ENCODE results near the gene WEE1.

Gene WEE1

DNA sequence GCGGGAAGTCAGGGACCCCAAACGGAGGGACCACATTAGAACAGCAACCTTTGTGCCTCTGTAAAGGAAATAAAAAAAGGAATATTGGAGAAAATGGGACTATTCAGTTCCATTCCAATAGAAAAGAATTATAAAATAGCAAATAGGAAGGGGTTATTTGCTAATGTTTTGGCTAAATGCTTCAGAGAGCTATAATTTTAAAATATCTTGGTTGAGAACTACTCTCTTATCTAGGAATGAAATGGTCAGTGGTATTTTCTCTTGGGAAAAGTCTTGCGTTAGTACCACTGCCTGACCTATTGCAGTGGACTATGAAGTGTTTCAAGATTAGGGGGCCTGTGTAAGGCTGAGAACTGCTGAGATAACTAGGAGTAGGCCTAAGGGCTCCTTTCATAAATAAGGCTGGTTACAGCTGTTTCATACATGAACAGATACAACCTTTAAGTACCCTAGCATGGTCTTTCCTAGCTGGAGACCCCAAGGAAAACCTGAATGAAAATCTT lies 6.9 kb upstream of the WEE1 start:
- DNase-seq (ENCODE audit: low read depth) = no peak

DNA sequence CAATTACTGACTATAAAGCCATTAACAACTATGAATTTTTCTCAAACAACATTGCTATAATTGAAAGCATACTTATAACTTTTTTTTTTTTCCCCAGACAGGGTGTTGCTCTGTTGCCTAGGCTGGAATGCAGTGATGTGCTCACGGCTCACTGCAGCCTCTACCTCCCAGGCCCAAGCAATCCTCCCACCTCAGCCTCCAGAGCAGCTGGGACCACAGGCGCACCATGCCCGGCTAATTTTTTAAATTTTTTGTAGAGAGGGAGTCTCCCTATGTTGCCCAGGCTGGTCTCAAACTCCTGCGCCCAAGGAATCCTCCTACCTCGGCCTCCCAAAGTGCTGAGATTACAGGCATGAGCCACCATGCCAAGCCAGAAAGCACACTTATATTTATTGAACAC lies 6.1 kb upstream of the WEE1 start:
- DNase-seq (ENCODE audit: low read depth) = no peak

GRCh38 chr11:9568161-9568853 lies 5.2 kb upstream of the WEE1 start:
- no peak for DNase-seq (ENCODE audit: low read depth)

GRCh38 chr11:9568854-9569587 lies 4.4 kb upstream of the WEE1 start:
- peak; percentile 89 for DNase-seq (ENCODE audit: low read depth)

- DNase-seq (ENCODE audit: low read depth) = no peak
Measured at GRCh38 chr11:9569588-9570164, 3.8 kb upstream of the WEE1 start.

- no peak for DNase-seq (ENCODE audit: low read depth)
Measured at GRCh38 chr11:9570313-9571025, 3.0 kb upstream of the WEE1 start.

GRCh38 chr11:9571071-9571762 lies 2.3 kb upstream of the WEE1 start:
- DNase-seq (ENCODE audit: low read depth) = no peak

GRCh38 chr11:9571763-9572115 lies 1.7 kb upstream of the WEE1 start:
- DNase-seq (ENCODE audit: low read depth) = no peak

- DNase-seq (ENCODE audit: low read depth) = no peak
Measured at GRCh38 chr11:9573775-9574621, 528 bp downstream of the WEE1 start.

GRCh38 chr11:9574622-9575259 lies 1.3 kb downstream of the WEE1 start:
- peak; percentile 19 for DNase-seq (ENCODE audit: low read depth)

- peak; percentile 76 for DNase-seq (ENCODE audit: low read depth)
Measured at GRCh38 chr11:9575260-9576240, 2.1 kb downstream of the WEE1 start.

- no peak for DNase-seq (ENCODE audit: low read depth)
Measured at GRCh38 chr11:9576701-9577381, 3.4 kb downstream of the WEE1 start.

DNA sequence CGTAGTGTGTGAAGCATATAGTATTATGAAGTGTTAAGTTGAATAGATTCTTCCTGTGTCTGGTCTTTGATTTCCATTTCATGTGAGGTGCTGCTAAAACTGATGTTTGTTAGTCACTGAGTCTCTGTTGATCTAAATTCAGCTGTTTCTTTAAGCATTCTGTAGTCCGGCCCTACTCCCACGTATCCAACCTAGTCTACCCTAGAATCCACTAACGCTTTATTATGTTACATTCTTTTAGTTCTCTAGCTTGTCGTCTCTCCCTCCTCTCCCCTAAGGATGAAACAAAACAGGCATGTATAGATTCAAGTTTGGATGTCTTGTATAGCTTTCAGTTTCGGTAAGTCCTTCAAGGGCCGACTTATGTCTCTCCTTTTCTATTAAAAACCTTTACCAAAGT lies 4.1 kb downstream of the WEE1 start:
- DNase-seq (ENCODE audit: low read depth) = no peak

GRCh38 chr11:9580894-9581293 lies 7.4 kb downstream of the WEE1 start:
- DNase-seq (ENCODE audit: low read depth) = no peak

DNA sequence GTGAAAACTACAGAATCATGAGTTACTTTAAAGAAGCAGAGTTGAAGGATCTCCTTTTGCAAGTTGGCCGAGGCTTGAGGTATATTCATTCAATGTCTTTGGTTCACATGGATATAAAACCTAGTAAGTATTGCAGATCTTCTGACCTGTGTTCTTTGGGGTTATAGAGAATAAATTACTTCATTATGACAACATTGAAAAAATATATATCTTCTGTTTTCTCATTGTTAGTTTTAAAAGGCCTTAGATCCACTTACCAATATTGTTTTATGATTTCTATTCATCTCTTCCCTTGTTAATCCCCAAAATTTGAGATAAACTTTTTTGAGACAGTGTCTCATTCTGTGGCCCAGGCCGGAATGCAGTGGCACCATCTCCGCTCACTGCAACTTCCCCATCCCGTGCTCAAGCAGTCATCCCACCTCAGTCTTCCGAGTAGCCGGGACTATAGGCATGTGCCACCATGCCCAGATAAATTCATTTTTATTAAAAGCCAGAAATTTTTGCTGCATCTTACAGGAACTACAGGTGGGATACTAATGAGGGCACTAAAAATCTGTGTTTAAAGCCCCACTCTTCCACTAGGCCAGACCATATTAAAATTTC lies 8.2 kb downstream of the WEE1 start:
- no peak for DNase-seq (ENCODE audit: low read depth)

GRCh38 chr11:9590717-9591116 lies 17.2 kb downstream of the WEE1 start:
- DNase-seq (ENCODE audit: low read depth) = no peak

DNA sequence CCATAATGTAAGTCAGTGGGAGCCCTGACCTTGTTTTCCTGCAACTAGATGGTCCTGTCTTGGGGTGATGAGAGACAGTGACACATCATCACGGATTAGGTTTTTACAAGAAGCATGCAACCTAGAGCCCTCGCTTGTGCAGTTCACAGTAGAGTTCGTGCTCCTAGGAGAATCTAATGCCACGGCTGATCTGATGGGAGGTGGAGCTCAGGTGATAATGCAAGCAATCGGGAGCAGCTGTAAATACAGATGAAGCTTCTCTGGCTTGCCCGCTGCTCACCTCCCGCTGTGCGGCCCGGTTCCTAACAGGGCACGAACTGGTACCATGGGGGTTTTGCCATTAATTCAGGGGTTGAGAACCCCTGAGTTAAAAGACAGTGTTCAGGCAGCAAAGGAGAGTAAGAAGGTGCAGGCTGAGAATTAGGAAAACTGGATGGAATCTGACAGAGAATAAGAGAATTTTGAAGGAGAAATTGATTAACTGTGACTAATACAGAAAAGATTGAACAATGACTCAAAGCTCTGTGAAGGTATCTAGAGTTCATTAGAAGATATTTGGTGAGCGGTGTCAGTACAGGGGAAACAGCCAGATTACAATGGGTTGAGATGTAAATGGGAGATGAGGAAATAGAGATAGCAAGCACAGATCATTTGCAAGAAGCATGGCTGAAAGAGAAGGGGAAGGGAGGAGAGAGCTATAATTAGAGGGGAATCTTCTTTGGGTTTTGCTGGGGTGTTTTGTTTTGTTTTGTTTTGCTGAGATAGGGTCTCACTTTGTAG lies 21.0 kb downstream of the WEE1 start:
- no peak for DNase-seq (ENCODE audit: low read depth)
